GM12892 (cell line): Measurements from ENCODE around the gene ANO7.

Experiments used
- DNase-seq: peaks from one replicate; pipeline ENCODE4 v3.0.0; 2011; ENCODE audit not compliant: insufficient read length
- FAIRE-seq: peaks from 2 replicates; lab custom pipeline; 2011; peaks lifted over from hg19 to GRCh38; lab: Jason Lieb, UNC
- POLR2A ChIP-seq: IDR thresholded peaks from 2 replicates; pipeline ENCODE4 v1.6.1; 2011; ENCODE audit warnings: low read depth, low read length, control low read depth
- POLR2AphosphoS5 ChIP-seq: IDR thresholded peaks from 2 replicates; pipeline ENCODE4 v1.6.1; 2011; ENCODE audit warnings: low read depth, low read length, control low read depth
- TAF1 ChIP-seq: IDR thresholded peaks from 2 replicates; pipeline ENCODE4 v1.6.1; 2011; ENCODE audit warnings: low read depth, mild to moderate bottlenecking, control low read depth, low read length, borderline replicate concordance

ANO7 gene

GRCh38 chr2:241227594-241227993 lies 39.1 kb downstream of the ANO7 start:
- FAIRE-seq = no peak
- no peak for DNase-seq
- no peak for TF ChIP-seq TAF1
- TF ChIP-seq POLR2AphosphoS5 = no peak
- TF ChIP-seq POLR2A = no peak

- no peak for FAIRE-seq
- no peak for DNase-seq
- TF ChIP-seq POLR2AphosphoS5 (no peak; the same call in 1 of the 2 replicates), TAF1 (no peak), POLR2A (no peak)
These were observed 39.8 kb downstream of the ANO7 start for GRCh38 chr2:241228081-241228859.

GRCh38 chr2:241228860-241229516 lies 40.5 kb downstream of the ANO7 start:
- FAIRE-seq = no peak
- TF ChIP-seq TAF1 = no peak
- no peak for TF ChIP-seq POLR2AphosphoS5
- no peak for DNase-seq

- DNase-seq (no peak), FAIRE-seq (no peak)
- no peak for TF ChIP-seq POLR2A
- no peak for TF ChIP-seq TAF1
- TF ChIP-seq POLR2AphosphoS5 = no peak
These were observed 41.3 kb downstream of the ANO7 start for GRCh38 chr2:241229563-241230401.

GRCh38 chr2:241230435-241230834 lies 42.0 kb downstream of the ANO7 start:
- DNase-seq = no peak
- no peak for FAIRE-seq
- TF ChIP-seq TAF1 = no peak
- no peak for TF ChIP-seq POLR2AphosphoS5
- no peak for TF ChIP-seq POLR2A

GRCh38 chr2:241232736-241233575 lies 44.5 kb downstream of the ANO7 start:
- DNase-seq (no peak), FAIRE-seq (no peak)
- no peak for TF ChIP-seq POLR2AphosphoS5
- TF ChIP-seq POLR2A = no peak
- TF ChIP-seq TAF1 = no peak

DNA sequence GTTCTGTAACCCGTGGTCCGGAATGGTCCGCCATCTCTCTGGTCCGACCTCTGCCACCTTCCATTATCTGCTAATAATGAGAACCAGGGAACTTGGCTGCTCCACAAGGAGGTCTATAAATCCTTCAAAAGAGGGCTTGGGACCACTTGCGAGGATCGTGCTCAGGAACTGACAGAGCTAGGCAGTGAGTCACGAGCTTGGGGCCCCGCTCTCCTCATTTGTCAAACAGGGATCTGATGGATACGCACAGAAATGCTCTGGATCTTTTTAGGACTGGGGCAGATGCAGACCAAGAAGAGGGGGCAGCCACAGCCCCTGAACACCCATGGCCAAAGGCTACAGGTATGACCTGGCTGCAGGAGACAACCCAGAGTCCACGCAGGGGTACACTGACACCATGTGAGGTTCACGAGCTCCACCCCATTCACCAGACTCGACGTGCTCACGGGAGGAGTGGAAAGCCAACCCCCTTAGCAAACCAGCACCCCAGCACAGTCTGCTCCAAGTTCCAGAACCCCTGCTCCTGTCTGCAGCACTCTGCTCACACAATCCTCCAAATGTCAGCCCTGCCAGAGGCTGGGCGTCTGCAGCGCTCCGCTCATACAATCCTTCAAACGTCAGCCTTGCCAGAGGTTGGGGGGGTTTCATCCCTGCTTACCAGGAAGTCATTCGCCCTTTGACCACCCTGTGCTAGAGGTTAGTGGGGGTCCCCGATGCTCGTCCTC lies 45.8 kb downstream of the ANO7 start:
- TF ChIP-seq TAF1 (no peak), POLR2A (peak; percentile 30; the same call in 1 of the 2 replicates), POLR2AphosphoS5 (no peak; the same call in 1 of the 2 replicates)
- DNase-seq (no peak), FAIRE-seq (no peak)

DNA sequence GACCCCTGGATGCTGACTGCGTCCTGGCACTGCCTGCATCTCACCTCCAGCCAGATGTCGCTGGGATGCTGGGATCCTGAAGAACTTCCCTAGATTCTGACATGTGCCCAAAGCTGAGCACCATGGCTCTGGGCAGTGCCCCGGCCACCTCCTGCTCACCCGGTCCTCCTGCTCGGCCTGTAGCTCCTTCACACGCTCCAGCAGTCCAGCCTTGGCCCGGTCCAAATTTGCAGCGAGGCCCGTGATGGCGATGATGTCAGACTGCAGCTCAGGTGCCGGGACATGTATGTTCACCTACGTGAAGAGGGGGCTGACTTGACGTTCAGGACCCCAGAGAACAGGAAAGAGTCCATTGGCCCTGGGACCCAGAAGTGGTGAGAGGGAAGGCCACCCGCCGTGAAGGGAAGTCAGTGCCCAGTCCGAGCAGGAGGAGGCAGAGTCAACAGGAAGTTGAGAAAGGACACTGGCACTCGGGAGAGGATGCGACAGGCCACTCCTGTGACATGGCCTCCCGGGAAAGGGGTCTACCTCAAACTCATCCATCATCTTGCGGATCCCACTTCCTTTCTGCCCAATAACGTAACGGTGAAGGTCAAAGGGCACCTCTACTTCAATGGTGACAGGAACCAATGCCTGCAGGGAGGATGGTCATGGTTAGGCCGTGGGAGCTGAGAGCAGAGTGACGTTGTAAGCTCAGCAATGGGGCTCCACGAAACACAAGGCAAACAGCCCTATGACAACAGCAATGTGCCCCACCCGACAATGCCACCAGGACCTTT lies 46.7 kb downstream of the ANO7 start:
- no peak; the same call in 1 of the 2 replicates for TF ChIP-seq POLR2A
- TF ChIP-seq TAF1 = no peak
- no peak for TF ChIP-seq POLR2AphosphoS5
- DNase-seq = no peak
- no peak for FAIRE-seq

DNA sequence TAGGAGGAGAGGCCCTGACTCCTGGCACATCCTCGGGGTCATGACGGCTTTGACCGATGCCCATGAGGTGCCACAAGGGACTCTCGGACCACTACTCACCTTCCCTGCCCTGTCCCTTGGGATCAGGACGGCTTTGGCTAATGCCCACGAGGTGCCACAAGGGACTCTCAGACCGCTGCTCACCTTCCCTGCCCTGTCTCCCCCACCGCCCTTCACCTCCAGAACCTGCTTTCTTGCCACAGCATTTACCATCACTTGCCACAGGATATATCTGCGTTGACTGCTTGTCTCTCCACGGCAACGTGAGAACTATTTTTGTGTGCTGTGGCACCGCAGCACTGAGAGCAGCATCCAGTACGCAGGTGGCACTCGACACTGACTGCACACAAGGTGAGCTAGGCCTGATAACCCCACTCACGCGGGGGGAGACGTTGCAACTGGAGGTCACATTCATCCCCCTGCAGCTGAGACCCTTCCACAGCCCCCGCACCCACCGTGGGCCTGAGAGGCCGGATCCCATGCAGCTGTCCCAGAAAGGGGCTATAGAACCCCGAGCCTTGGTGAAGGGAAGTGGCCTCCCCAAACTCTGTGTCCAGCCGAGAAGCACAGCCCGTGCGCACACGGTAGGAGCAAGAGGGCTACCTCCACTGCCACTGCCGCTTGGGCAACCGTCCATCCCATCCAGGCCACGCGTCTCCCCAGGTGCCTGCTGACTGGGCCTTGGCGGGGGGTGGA lies 47.5 kb downstream of the ANO7 start:
- TF ChIP-seq TAF1 (no peak), POLR2AphosphoS5 (0 out of 2 replicates have a peak, but pooled peaks have one; percentile 15), POLR2A (no peak)
- FAIRE-seq (no peak), DNase-seq (no peak)
